NCI-H69 (cell line): ENCODE data around the gene RAB22A.
"Not testable (repeated sequence)": the region's sequence is repeated elsewhere in the genome, so short reads cannot be mapped to it uniquely, and the experiment has no call there.

ENCODE experiments used
- DNase-seq: peaks from one replicate; lab custom pipeline; 2025; lab: John Stamatoyannopoulos, UW

Gene RAB22A

GRCh38 chr20:58414786-58415185 is 105.3 kb downstream of the RAB22A start:
- DNase-seq: not testable (repeated sequence)

GRCh38 chr20:58416057-58416456 is 106.5 kb downstream of the RAB22A start:
- no peak for DNase-seq

- DNase-seq: no peak
Measured at GRCh38 chr20:58416835-58417234, 107.3 kb downstream of the RAB22A start.
